Upper lobe of right lung (tissue), 1 donor: ENCODE results near the gene MYO1E. TPM values are rescaled to one million over a fixed set of nuclear protein-coding genes. Genes with fewer than 3 reads are reported as not detected.

ENCODE experiments used
- ATAC-seq: fragments of 200-7000 bp; cut with Tn5 transposase; one replicate; pipeline ENCODE4 v1.9.1; 2020; ENCODE audit warnings: mild to moderate bottlenecking, moderate library complexity
- DNase-seq: peaks from one replicate; pipeline ENCODE4 v3.0.0-alpha.2; 2020
- H3K27ac ChIP-seq: fragments of 200-600 bp; one replicate; pipeline ENCODE4 v1.8.0; 2022
- H3K27me3 ChIP-seq: fragments of 200-600 bp; one replicate; pipeline ENCODE4 v1.8.0; 2022; ENCODE audit warnings: mild to moderate bottlenecking
- H3K36me3 ChIP-seq: fragments of 200-600 bp; one replicate; pipeline ENCODE4 v1.8.0; 2022
- H3K4me1 ChIP-seq: fragments of 200-600 bp; one replicate; pipeline ENCODE4 v1.8.0; 2022
- H3K4me3 ChIP-seq: fragments of 200-600 bp; one replicate; pipeline ENCODE4 v1.8.0; 2022; ENCODE audit warnings: mild to moderate bottlenecking
- H3K9me3 ChIP-seq: fragments of 200-600 bp; one replicate; pipeline ENCODE4 v1.8.0; 2022
- CTCF ChIP-seq: fragments of 200-600 bp; IDR thresholded peaks from one replicate; pipeline ENCODE4 v1.8.0; 2022; ENCODE audit warnings: antibody characterized with exemption
- intact Hi-C: fragments of 100-400 bp; cut with DNase I; formaldehyde crosslinking; loops from one replicate; pipeline ENCODE4 v1.11.0; 2022
- total RNA-seq: library from RNA; stranded (reverse); fragmentation: NEBNext Ultra II Directional; extraction: Animal tissue kit (Norgen Biotek cat#: 25700); gene quantifications from one replicate; pipeline ENCODE4 v1.2.1, GENCODE V29; 2021
- donor health status: DM: no; HTN: yes; CAD: no; lungs with severe emphysema.

Gene MYO1E
- total RNA-seq, 1 donor from 2014 or later, result 98.4 TPM

- H3K4me3 ChIP-seq, result no peak overlapping the region
- no peak overlapping the region for H3K27ac ChIP-seq
- peak; percentile 8 for TF ChIP-seq CTCF
- no peaks in the 10 kb centered on the region for H3K27me3 ChIP-seq
- no peaks in the 10 kb centered on the region for H3K4me1 ChIP-seq
- intact Hi-C loops, result no loop called here
- no peak for ATAC-seq
- no peaks in the 10 kb centered on the region for H3K9me3 ChIP-seq
- no peaks in the 10 kb centered on the region for H3K36me3 ChIP-seq
- DNase-seq, result no peak
Observed at GRCh38 chr15:59376733-59377132, 4.1 kb upstream of the MYO1E start.

- DNase-seq, result no peak
- H3K4me1 ChIP-seq, result peaks cover 3% of the 10 kb centered on the region
- no peaks in the 10 kb centered on the region for H3K9me3 ChIP-seq
- TF ChIP-seq CTCF, result no peak
- peak overlapping the region; percentile 89 for H3K4me3 ChIP-seq
- no peaks in the 10 kb centered on the region for H3K27me3 ChIP-seq
- no peaks in the 10 kb centered on the region for H3K36me3 ChIP-seq
- ATAC-seq, result no peak
- intact Hi-C loops, result no loop called here
- peak overlapping the region; percentile 89 for H3K27ac ChIP-seq
Observed at GRCh38 chr15:59373215-59373614, 544 bp upstream of the MYO1E start.

- TF ChIP-seq CTCF, result no peak
- ATAC-seq, result peak; percentile 78
- H3K27me3 ChIP-seq, result no peaks in the 10 kb centered on the region
- peak overlapping the region; percentile 89 for H3K4me3 ChIP-seq
- peaks cover 3% of the 10 kb centered on the region for H3K4me1 ChIP-seq
- no peaks in the 10 kb centered on the region for H3K36me3 ChIP-seq
- peak; percentile 76 for DNase-seq
- no peaks in the 10 kb centered on the region for H3K9me3 ChIP-seq
- intact Hi-C loops, result no loop called here
- H3K27ac ChIP-seq, result peak overlapping the region; percentile 89
Observed at GRCh38 chr15:59371458-59372351, 966 bp downstream of the MYO1E start.

- Histone ChIP-seq H3K9me3 (no peaks in the 10 kb centered on the region), H3K27me3 (no peaks in the 10 kb centered on the region), H3K36me3 (no peaks in the 10 kb centered on the region), H3K4me3 (no peak overlapping the region), H3K27ac (no peak overlapping the region), H3K4me1 (peaks cover 3% of the 10 kb centered on the region)
- no peak for ATAC-seq
- intact Hi-C loops, result no loop called here
- DNase-seq, result no peak
- TF ChIP-seq CTCF, result no peak
Observed at GRCh38 chr15:59369597-59369996, 3.1 kb downstream of the MYO1E start.

GRCh38 chr15:59367022-59367451 lies 5.6 kb downstream of the MYO1E start:
- peak; percentile 27 for ATAC-seq
- H3K4me3 ChIP-seq, result no peak overlapping the region
- H3K9me3 ChIP-seq, result no peaks in the 10 kb centered on the region
- H3K27ac ChIP-seq, result no peak overlapping the region
- H3K27me3 ChIP-seq, result no peaks in the 10 kb centered on the region
- DNase-seq, result no peak
- peaks cover 3% of the 10 kb centered on the region for H3K4me1 ChIP-seq
- no peaks in the 10 kb centered on the region for H3K36me3 ChIP-seq
- intact Hi-C loops, result no loop called here
- TF ChIP-seq CTCF, result no peak
